Panc1 (cell line): ENCODE measurements around the gene PSMD6. TPM values are rescaled to one million over a fixed set of nuclear protein-coding genes. Genes with fewer than 3 reads are reported as not detected.

ENCODE experiments used
- ATAC-seq: fragments of 200-7000 bp; cut with Tn5 transposase; 2 replicates; pipeline ENCODE4 v1.9.1; 2020; ENCODE audit warnings: mild to moderate bottlenecking, moderate library complexity
- BruUV-seq: library from RNA; stranded (reverse); fragments of 400-500 nt; replicated peaks from 2 replicates; lab custom pipeline; 2021; lab: Mats Ljungman, UMichigan
- CTCF ChIA-PET: fragments of 300-600 bp; sonication (Branson Sonifier 250); formaldehyde crosslinking; loops from one replicate; lab custom pipeline; 2022; ENCODE audit warnings: antibody characterized with exemption; lab: Charles Lee
- POLR2A ChIA-PET: fragments of 300-600 bp; sonication (Branson Sonifier 250); formaldehyde crosslinking; loops from one replicate; lab custom pipeline; 2022; ENCODE audit warnings: antibody characterized with exemption; lab: Charles Lee
- DNase-seq: peaks from one replicate; pipeline ENCODE4 v3.0.0-alpha.2; 2010; ENCODE audit warnings: low read depth, low spot score
- H3K27ac ChIP-seq: 2 replicates; pipeline ENCODE4 v1.5.1; 2011; ENCODE audit warnings: mild to moderate bottlenecking, low read length, inconsistent platforms
- H3K27me3 ChIP-seq: fragments of 200-500 bp; sonication (Bioruptor generic); 2 replicates; pipeline ENCODE4 v1.6.0; 2014; ENCODE audit warnings: low read length, inconsistent platforms; ENCODE audit not compliant: control insufficient read depth, insufficient read depth
- H3K36me3 ChIP-seq: fragments of 200-500 bp; sonication (Bioruptor generic); 2 replicates; pipeline ENCODE4 v1.5.1; 2014; ENCODE audit warnings: inconsistent platforms, mild to moderate bottlenecking, low read length, moderate library complexity; ENCODE audit not compliant: control insufficient read depth, insufficient read depth
- H3K4me1 ChIP-seq: 2 replicates; pipeline ENCODE4 v1.5.1; 2011; ENCODE audit warnings: inconsistent platforms, mild to moderate bottlenecking, low read length, moderate library complexity; ENCODE audit not compliant: control insufficient read depth, insufficient read depth
- H3K4me3 ChIP-seq, 2 experiments: 2 replicates each; pipeline ENCODE4 v1.5.1; 2011 to 2012; ENCODE audit warnings: low read depth in 2 of 2, low read length in 2 of 2, mild to moderate bottlenecking in 2 of 2, inconsistent platforms in 1 of 2, moderate library complexity in 1 of 2
- H3K9me3 ChIP-seq: fragments of 200-500 bp; sonication (Bioruptor generic); 2 replicates; pipeline ENCODE4 v1.5.1; 2014; ENCODE audit warnings: low read depth, mild to moderate bottlenecking, inconsistent platforms, low read length, moderate library complexity; ENCODE audit not compliant: control insufficient read depth, insufficient read depth
- POLR2AphosphoS5 ChIP-seq: IDR thresholded peaks from 2 replicates; pipeline ENCODE4 v1.6.1; 2012; ENCODE audit warnings: mild to moderate bottlenecking, low read depth, low read length, moderate library complexity
- SIN3A ChIP-seq: IDR thresholded peaks from 2 replicates; pipeline ENCODE4 v1.6.1; 2012; ENCODE audit warnings: low read depth, mild to moderate bottlenecking, low read length, moderate library complexity, borderline replicate concordance; ENCODE audit not compliant: insufficient read depth
- TCF7L2 ChIP-seq: IDR thresholded peaks from 2 replicates; pipeline ENCODE4 v1.6.1; 2011; ENCODE audit warnings: mild to moderate bottlenecking, low read depth, low read length, inconsistent platforms
- in situ Hi-C: cut with HindIII; loops from 2 replicates; pipeline ENCODE4 v1.10.0; 2016; ENCODE audit warnings: low sequenced_read_pairs, low pct_unique_long_range_greater_than_20kb
- intact Hi-C: fragments of 100-400 bp; cut with micrococcal nuclease; formaldehyde crosslinking; loops from one replicate; pipeline ENCODE4 v1.10.0; 2022; ENCODE audit not compliant: unreplicated experiment
- total RNA-seq: library from RNA; stranded (reverse); gene quantifications from one replicate; pipeline ENCODE4 v1.2.1, GENCODE V29; 2021; ENCODE audit not compliant: unreplicated experiment
- TF ChIP-seq, protein P1 (sequence below), 2 experiments: IDR thresholded peaks; 2 replicates each; pipeline ENCODE4 v1.6.1; 2011 to 2012; ENCODE audit warnings: low read depth in 2 of 2, control low read depth in 1 of 2, low read length in 1 of 2, mild to moderate bottlenecking in 1 of 2, moderate library complexity in 1 of 2; ENCODE audit not compliant: insufficient read depth in 1 of 2
- TF ChIP-seq, protein P2 (sequence below): fragments of 450-650 bp; IDR thresholded peaks from 2 replicates; pipeline ENCODE4 v1.5.1; 2017; ENCODE audit warnings: mild to moderate bottlenecking

PSMD6 gene
- total RNA-seq, 1 experiment from 2014 or later: 55.6 TPM

DNA sequence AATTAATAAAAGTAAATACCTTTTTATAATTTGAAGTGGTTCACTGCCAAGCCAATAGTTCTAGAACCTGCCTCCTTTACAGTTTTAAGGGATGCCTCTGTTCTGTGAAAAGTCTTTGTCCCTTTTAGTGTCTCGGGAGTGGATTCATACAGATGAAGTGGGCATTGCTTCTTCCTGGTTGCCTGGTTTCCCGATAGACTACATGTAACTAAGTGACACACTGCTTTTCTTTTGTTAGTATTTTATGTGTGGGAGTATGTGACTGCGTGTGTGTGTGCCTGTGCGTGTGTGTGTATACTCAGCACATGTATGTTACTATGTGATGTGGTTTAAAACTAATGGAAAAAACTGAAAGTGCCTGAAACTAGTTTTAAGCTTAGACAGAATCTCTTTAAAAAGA lies 21.1 kb downstream of the PSMD6 start:
- no peak overlapping the region for H3K4me3 ChIP-seq
- H3K27ac ChIP-seq: no peak overlapping the region
- CTCF ChIA-PET: no interaction called here
- ATAC-seq (no peak), DNase-seq (no peak)
- no peak for TF ChIP-seq POLR2AphosphoS5
- no peak for TF ChIP-seq SIN3A
- TF ChIP-seq TCF7L2: no peak
- TF ChIP-seq, protein P1, sequence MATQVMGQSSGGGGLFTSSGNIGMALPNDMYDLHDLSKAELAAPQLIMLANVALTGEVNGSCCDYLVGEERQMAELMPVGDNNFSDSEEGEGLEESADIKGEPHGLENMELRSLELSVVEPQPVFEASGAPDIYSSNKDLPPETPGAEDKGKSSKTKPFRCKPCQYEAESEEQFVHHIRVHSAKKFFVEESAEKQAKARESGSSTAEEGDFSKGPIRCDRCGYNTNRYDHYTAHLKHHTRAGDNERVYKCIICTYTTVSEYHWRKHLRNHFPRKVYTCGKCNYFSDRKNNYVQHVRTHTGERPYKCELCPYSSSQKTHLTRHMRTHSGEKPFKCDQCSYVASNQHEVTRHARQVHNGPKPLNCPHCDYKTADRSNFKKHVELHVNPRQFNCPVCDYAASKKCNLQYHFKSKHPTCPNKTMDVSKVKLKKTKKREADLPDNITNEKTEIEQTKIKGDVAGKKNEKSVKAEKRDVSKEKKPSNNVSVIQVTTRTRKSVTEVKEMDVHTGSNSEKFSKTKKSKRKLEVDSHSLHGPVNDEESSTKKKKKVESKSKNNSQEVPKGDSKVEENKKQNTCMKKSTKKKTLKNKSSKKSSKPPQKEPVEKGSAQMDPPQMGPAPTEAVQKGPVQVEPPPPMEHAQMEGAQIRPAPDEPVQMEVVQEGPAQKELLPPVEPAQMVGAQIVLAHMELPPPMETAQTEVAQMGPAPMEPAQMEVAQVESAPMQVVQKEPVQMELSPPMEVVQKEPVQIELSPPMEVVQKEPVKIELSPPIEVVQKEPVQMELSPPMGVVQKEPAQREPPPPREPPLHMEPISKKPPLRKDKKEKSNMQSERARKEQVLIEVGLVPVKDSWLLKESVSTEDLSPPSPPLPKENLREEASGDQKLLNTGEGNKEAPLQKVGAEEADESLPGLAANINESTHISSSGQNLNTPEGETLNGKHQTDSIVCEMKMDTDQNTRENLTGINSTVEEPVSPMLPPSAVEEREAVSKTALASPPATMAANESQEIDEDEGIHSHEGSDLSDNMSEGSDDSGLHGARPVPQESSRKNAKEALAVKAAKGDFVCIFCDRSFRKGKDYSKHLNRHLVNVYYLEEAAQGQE (IDR thresholded peaks at IDR 0.05; ENCODE audit: insufficient read depth in 1 of 2, low read depth in 2 of 2, low read length in 1 of 2): no peak
- TF ChIP-seq, protein P2, sequence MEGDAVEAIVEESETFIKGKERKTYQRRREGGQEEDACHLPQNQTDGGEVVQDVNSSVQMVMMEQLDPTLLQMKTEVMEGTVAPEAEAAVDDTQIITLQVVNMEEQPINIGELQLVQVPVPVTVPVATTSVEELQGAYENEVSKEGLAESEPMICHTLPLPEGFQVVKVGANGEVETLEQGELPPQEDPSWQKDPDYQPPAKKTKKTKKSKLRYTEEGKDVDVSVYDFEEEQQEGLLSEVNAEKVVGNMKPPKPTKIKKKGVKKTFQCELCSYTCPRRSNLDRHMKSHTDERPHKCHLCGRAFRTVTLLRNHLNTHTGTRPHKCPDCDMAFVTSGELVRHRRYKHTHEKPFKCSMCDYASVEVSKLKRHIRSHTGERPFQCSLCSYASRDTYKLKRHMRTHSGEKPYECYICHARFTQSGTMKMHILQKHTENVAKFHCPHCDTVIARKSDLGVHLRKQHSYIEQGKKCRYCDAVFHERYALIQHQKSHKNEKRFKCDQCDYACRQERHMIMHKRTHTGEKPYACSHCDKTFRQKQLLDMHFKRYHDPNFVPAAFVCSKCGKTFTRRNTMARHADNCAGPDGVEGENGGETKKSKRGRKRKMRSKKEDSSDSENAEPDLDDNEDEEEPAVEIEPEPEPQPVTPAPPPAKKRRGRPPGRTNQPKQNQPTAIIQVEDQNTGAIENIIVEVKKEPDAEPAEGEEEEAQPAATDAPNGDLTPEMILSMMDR: no peak
- POLR2A ChIA-PET: no interaction called here
- intact Hi-C loops (no loop called here), in situ Hi-C loops (no loop called here)
- no TSS peak for BruUV-seq
- H3K27me3 ChIP-seq: no peaks in the 10 kb centered on the region
- no peaks in the 10 kb centered on the region for H3K9me3 ChIP-seq
- H3K4me1 ChIP-seq: no peaks in the 10 kb centered on the region
- H3K36me3 ChIP-seq: peaks cover 5% of the 10 kb centered on the region

DNA sequence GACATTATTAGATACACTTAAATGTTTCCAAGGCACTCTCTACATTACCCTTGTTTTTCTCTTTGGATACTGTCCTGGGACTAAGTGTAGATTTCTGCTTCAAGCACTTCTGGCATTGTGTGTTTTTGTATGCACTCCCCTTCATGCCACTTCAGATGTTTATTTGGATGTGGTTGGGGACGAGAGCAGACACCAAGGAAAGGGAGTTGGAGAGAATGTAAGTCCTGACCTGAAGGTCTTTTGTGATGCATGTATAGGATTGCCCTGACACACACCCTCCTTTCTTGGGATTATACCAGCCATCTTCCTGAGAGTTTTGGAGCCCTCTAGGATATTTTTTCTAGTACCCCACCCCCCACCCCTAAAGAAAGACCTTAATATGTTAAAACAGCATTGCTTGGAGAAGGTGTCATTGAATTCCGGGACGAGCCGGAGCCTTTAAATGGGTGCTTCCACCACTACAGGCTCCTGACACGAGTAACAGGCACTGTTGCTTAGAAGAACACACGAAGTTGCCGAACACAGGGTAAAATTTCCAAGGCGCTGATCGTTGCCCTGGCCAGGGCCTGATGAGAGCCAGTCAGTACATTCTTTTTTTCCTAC lies 22.7 kb downstream of the PSMD6 start:
- TF ChIP-seq, protein P2: no peak
- H3K4me1 ChIP-seq: no peaks in the 10 kb centered on the region
- in situ Hi-C loops (no loop called here), intact Hi-C loops (no loop called here)
- POLR2A ChIA-PET: no interaction called here
- H3K27me3 ChIP-seq: no peaks in the 10 kb centered on the region
- no peak overlapping the region for H3K27ac ChIP-seq
- DNase-seq: no peak
- no peak overlapping the region for H3K4me3 ChIP-seq
- no TSS peak for BruUV-seq
- CTCF ChIA-PET: no interaction called here
- H3K9me3 ChIP-seq: no peaks in the 10 kb centered on the region
- no peak for ATAC-seq
- H3K36me3 ChIP-seq: peaks cover 3% of the 10 kb centered on the region
